Esophagus muscularis mucosa (tissue), 3 donors: ENCODE results near the gene UBLCP1.

Source experiments
- POLR2A ChIP-seq: fragments of 450-650 bp; IDR thresholded peaks from one replicate; pipeline ENCODE4 v1.6.1; 2017; ENCODE audit warnings: antibody characterized with exemption, moderate library complexity, mild to moderate bottlenecking, low read depth
- TF ChIP-seq, protein P1 (sequence below), 3 experiments: fragments of 200-600 bp in 2 of 3; fragments of 450-650 bp in 1 of 3; sonication (generic) in 2 of 3; IDR thresholded peaks; one replicate each; pipeline ENCODE4 v1.5.1; 2017 to 2019; ENCODE audit warnings: antibody characterized with exemption in 3 of 3, mild to moderate bottlenecking in 2 of 3, moderate library complexity in 1 of 3

DNA sequence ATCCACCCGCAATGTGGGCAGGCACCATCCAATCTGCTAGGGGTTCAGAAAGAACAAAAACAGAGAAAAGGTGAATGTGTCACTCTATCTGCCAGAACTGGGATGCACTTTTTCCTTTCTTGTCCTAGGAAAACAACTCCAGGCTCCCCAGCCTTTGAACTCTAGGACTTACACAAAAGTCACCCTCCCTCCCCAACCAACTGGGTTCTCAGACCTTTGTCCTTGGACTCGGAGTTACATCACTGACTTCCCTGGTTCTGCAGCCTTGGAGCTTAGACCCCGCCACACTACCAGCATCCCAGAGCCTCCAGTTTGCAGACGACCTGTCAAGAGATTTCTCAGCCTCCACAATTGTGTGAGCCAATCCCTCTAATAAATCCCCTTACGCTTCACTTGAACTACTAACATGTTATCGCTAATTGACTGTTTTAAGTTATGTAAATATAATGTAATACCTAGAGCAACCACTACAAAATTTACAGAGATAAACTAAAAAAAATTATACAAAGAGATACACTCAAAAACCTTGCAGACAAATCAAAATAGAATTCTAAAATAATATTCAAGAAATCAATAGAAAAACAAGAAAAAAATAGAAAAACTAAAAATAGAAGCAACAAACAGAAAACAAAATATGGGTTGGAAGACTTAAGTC, 5.3 kb upstream of the UBLCP1 start:
- TF ChIP-seq POLR2A, result no peak
- TF ChIP-seq, protein P1, sequence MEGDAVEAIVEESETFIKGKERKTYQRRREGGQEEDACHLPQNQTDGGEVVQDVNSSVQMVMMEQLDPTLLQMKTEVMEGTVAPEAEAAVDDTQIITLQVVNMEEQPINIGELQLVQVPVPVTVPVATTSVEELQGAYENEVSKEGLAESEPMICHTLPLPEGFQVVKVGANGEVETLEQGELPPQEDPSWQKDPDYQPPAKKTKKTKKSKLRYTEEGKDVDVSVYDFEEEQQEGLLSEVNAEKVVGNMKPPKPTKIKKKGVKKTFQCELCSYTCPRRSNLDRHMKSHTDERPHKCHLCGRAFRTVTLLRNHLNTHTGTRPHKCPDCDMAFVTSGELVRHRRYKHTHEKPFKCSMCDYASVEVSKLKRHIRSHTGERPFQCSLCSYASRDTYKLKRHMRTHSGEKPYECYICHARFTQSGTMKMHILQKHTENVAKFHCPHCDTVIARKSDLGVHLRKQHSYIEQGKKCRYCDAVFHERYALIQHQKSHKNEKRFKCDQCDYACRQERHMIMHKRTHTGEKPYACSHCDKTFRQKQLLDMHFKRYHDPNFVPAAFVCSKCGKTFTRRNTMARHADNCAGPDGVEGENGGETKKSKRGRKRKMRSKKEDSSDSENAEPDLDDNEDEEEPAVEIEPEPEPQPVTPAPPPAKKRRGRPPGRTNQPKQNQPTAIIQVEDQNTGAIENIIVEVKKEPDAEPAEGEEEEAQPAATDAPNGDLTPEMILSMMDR (IDR thresholded peaks at IDR 0.05), result no peak
